ENCODE measurements around the gene ICAM1. TPM values are rescaled to one million over a fixed set of nuclear protein-coding genes. Genes with fewer than 3 reads are reported as not detected.
A peak's percentile ranks its signal among the peaks of the same experiment; 100 is the strongest.

The ICAM1 gene
- total and polyA plus RNA-seq, 2 of the 13 experiments (the other 11 are each of a cell fraction or from before 2014, with no cell fraction given), result 37.9 to 98.4 TPM

- TF ChIP-seq MAZ (IDR thresholded peaks at IDR 0.05; ENCODE audit: borderline replicate concordance, low read depth, low read length) (no peak; the same call in 1 of the 2 replicates), MAZ (CRISPR knock-in tag; IDR thresholded peaks at IDR 0.05; ENCODE audit: low read depth) (peak; percentile 55; the same call in 1 of the 2 replicates), KIAA2018 (CRISPR knock-in tag; IDR thresholded peaks at IDR 0.05; ENCODE audit: borderline replicate concordance) (no peak), SRF (IDR thresholded peaks at IDR 0.05; ENCODE audit: low read depth, low read length) (no peak), ZNF441 (CRISPR knock-in tag; IDR thresholded peaks at IDR 0.05; ENCODE audit: borderline replicate concordance) (0 out of 2 replicates have a peak, but pooled peaks have one; percentile 58), DPF2 (CRISPR knock-in tag; IDR thresholded peaks at IDR 0.05; ENCODE audit: borderline replicate concordance, low read depth) (no peak), SP1 (IDR thresholded peaks at IDR 0.05) (no peak), SP1 (CRISPR knock-in tag; IDR thresholded peaks at IDR 0.05) (0 out of 2 replicates have a peak, but pooled peaks have one; percentile 32), ZBTB39 (CRISPR knock-in tag; IDR thresholded peaks at IDR 0.05) (0 out of 2 replicates have a peak, but pooled peaks have one; percentile 21), ESRRA (CRISPR knock-in tag; IDR thresholded peaks at IDR 0.05; ENCODE audit: low read depth) (no peak), ZNF746 (CRISPR knock-in tag; IDR thresholded peaks at IDR 0.05) (no peak), HMGXB4 (CRISPR knock-in tag; IDR thresholded peaks at IDR 0.05; ENCODE audit: borderline replicate concordance in 1 of 2, low read depth in 1 of 2) (peak in 1 of 2 experiments; percentile 60; a peak in 1 of 4 replicates), NONO (IDR thresholded peaks at IDR 0.05) (no peak), NONO (CRISPR knock-in tag; conservative IDR thresholded peaks at IDR 0.05) (peak; percentile 4; the same call in 1 of the 2 replicates)
Observed at GRCh38 chr19:10230861-10231611, 39.9 kb upstream of the ICAM1 start, which contains the start of gene S1PR2 (continued).

All from HepG2 (cell line).